ENCODE measurements around the gene ERC2.

DNA sequence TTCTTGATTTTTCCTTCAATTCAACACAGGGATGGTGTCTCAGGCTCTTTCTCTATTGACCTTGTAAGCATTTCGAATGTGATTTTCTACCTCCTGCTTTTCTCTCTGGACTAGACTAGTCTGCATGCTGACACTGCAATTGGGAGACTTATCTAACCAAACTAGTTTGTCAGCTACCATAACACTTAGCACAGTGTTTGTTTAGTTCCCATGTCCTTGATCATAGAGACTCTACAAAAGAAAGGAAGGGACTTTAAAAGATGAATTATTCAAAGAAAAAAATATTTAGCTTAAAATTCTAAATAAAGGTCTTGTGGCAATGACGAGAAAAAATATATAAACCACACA, 407.0 kb downstream of the ERC2 start:
- TF ChIP-seq CTCF (IDR thresholded peaks at IDR 0.05; ENCODE audit: low read depth, low read length) (no peak), POLR2A (IDR thresholded peaks at IDR 0.05; ENCODE audit: extremely low read depth, insufficient read length) (no peak)

All from NB4 (cell line).